Measurements from ENCODE around the gene CLCN7. TPM values are rescaled to one million over a fixed set of nuclear protein-coding genes. Genes with fewer than 3 reads are reported as not detected.

Gene CLCN7
- total RNA-seq (10 to 100 TPM; 43.8 to 50.5 TPM), polyA plus RNA-seq (ENCODE audit: insufficient read length in 2 of 2) (10 to 100 TPM; 65.7 to 75.6 TPM)
- long read RNA-seq, donor 1, full-length matches to known transcripts, result 9 of 9 reads
- long read RNA-seq, donor 1, partial matches to known transcripts, result 0 of 9 reads
- long read RNA-seq, donor 1, other reads (novel, unspliced or antisense), result 0 of 9 reads
- long read RNA-seq, donor 2, full-length matches to known transcripts, result 3 of 3 reads
- long read RNA-seq, donor 2, partial matches to known transcripts, result 0 of 3 reads
- long read RNA-seq, donor 2, other reads (novel, unspliced or antisense), result 0 of 3 reads
- long read RNA-seq, donor 3, full-length matches to known transcripts, result 8 of 8 reads
- long read RNA-seq, donor 3, partial matches to known transcripts, result 0 of 8 reads
- long read RNA-seq, donor 3, other reads (novel, unspliced or antisense), result 0 of 8 reads
- long read RNA-seq, donor 4, full-length matches to known transcripts, result 2 of 2 reads
- long read RNA-seq, donor 4, partial matches to known transcripts, result 0 of 2 reads
- long read RNA-seq, donor 4, other reads (novel, unspliced or antisense), result 0 of 2 reads

GRCh38 chr16:1474796-1475551 lies at the start of gene CLCN7:
TSS of gene CLCN7 (minus strand) at chr16:1475028. CDS start at chr16:1474974, 54 bp downstream.
- peaks cover 16% of the 10 kb centered on the region for H3K36me3 ChIP-seq (ENCODE audit: control insufficient read depth, insufficient read depth, low read length)
- H3K4me1 ChIP-seq (ENCODE audit: control insufficient read depth, insufficient read depth, low read length), result peaks cover 30% of the 10 kb centered on the region

GRCh38 chr16:1524366-1524765 lies 49.5 kb upstream of the CLCN7 start:
- no peak overlapping the region for H3K27ac ChIP-seq (ENCODE audit: low read depth, low read length)
- 93% methylated on average over 23 of the region's 26 CpGs for WGBS (ENCODE audit: insufficient coverage)

More at GRCh38 chr16:1474796-1475551, at the start of gene CLCN7:
- H3K9me3 ChIP-seq (ENCODE audit: control insufficient read depth, insufficient read depth, low read length), result no peaks in the 10 kb centered on the region
- DNase-seq (ENCODE audit: low read depth in 4 of 6, low spot score in 6 of 6), result peak; percentile 62 to 94 (median 78)
- peak within 1 kb of the TSS; percentile 64 for H3K27ac ChIP-seq (ENCODE audit: low read depth, low read length)
- H3K27me3 ChIP-seq (ENCODE audit: control insufficient read depth, insufficient read depth, low read length), result no peaks in the 10 kb centered on the region
- under 1% methylated on average over 99 of the region's 99 CpGs for WGBS (ENCODE audit: insufficient coverage)
- H3K4me3 ChIP-seq (ENCODE audit: low read depth, low read length), result peak within 1 kb of the TSS; percentile 59

GRCh38 chr16:1523581-1524245 lies 48.9 kb upstream of the CLCN7 start:
- H3K27ac ChIP-seq (ENCODE audit: low read depth, low read length), result no peak overlapping the region
- peaks cover 7% of the 10 kb centered on the region for H3K4me1 ChIP-seq (ENCODE audit: control insufficient read depth, insufficient read depth, low read length)
- H3K27me3 ChIP-seq (ENCODE audit: control insufficient read depth, insufficient read depth, low read length), result no peaks in the 10 kb centered on the region
- peaks cover 95% of the 10 kb centered on the region for H3K36me3 ChIP-seq (ENCODE audit: control insufficient read depth, insufficient read depth, low read length)
- H3K9me3 ChIP-seq (ENCODE audit: control insufficient read depth, insufficient read depth, low read length), result no peaks in the 10 kb centered on the region
- no peak overlapping the region for H3K4me3 ChIP-seq (ENCODE audit: low read depth, low read length)
- DNase-seq (ENCODE audit: low read depth in 4 of 6, low spot score in 6 of 6), result no peak
- WGBS (ENCODE audit: insufficient coverage), result 90% methylated on average over 30 of the region's 30 CpGs

More at GRCh38 chr16:1524366-1524765, 49.5 kb upstream of the CLCN7 start:
- peaks cover 95% of the 10 kb centered on the region for H3K36me3 ChIP-seq (ENCODE audit: control insufficient read depth, insufficient read depth, low read length)
- no peak for DNase-seq (ENCODE audit: low read depth in 4 of 6, low spot score in 6 of 6)
- H3K27me3 ChIP-seq (ENCODE audit: control insufficient read depth, insufficient read depth, low read length), result no peaks in the 10 kb centered on the region
- no peaks in the 10 kb centered on the region for H3K9me3 ChIP-seq (ENCODE audit: control insufficient read depth, insufficient read depth, low read length)
- no peak overlapping the region for H3K4me3 ChIP-seq (ENCODE audit: low read depth, low read length)
- H3K4me1 ChIP-seq (ENCODE audit: control insufficient read depth, insufficient read depth, low read length), result peaks cover 10% of the 10 kb centered on the region

GRCh38 chr16:1520461-1520860 lies 45.6 kb upstream of the CLCN7 start:
- no peak for DNase-seq (ENCODE audit: low read depth in 4 of 6, low spot score in 6 of 6)
- Histone ChIP-seq H3K27ac (ENCODE audit: low read depth, low read length) (no peak overlapping the region), H3K27me3 (ENCODE audit: control insufficient read depth, insufficient read depth, low read length) (no peaks in the 10 kb centered on the region), H3K4me3 (ENCODE audit: low read depth, low read length) (no peak overlapping the region), H3K4me1 (ENCODE audit: control insufficient read depth, insufficient read depth, low read length) (no peaks in the 10 kb centered on the region), H3K9me3 (ENCODE audit: control insufficient read depth, insufficient read depth, low read length) (no peaks in the 10 kb centered on the region), H3K36me3 (ENCODE audit: control insufficient read depth, insufficient read depth, low read length) (peaks cover 77% of the 10 kb centered on the region)
- WGBS (ENCODE audit: insufficient coverage), result 96% methylated on average over 19 of the region's 19 CpGs

GRCh38 chr16:1519831-1520230 lies 45.0 kb upstream of the CLCN7 start:
- Histone ChIP-seq H3K27ac (ENCODE audit: low read depth, low read length) (no peak overlapping the region), H3K4me3 (ENCODE audit: low read depth, low read length) (no peak overlapping the region), H3K9me3 (ENCODE audit: control insufficient read depth, insufficient read depth, low read length) (no peaks in the 10 kb centered on the region), H3K4me1 (ENCODE audit: control insufficient read depth, insufficient read depth, low read length) (no peaks in the 10 kb centered on the region), H3K36me3 (ENCODE audit: control insufficient read depth, insufficient read depth, low read length) (peaks cover 71% of the 10 kb centered on the region), H3K27me3 (ENCODE audit: control insufficient read depth, insufficient read depth, low read length) (no peaks in the 10 kb centered on the region)
- 94% methylated on average over 15 of the region's 17 CpGs for WGBS (ENCODE audit: insufficient coverage)
- DNase-seq (ENCODE audit: low read depth in 4 of 6, low spot score in 6 of 6), result no peak

DNA sequence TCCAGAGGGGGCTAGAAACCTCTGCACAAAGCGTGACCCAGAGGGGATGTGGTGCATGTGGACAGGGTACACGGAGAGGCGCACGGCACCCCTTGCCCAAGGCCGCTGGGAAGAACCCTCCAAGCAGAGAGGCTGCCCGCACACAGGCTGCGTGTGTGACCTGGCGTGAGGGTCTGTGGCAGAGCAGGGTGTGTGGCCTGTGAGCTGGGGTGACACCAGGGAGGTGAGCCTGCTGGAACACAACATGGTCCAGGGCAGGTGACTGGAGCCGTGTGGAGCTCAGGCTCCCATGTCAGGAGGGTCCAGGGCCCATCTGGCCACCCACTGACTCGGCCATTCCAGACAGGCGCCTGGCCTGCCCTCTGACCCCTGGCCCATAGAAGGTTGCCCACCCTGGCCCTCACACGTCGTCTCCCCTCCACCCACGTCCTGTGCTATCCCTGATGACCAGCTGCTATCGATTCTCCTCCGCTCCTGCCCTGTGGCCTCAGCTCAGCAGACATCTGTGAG lies 43.9 kb upstream of the CLCN7 start:
- H3K36me3 ChIP-seq (ENCODE audit: control insufficient read depth, insufficient read depth, low read length), result peaks cover 61% of the 10 kb centered on the region
- no peak for DNase-seq (ENCODE audit: low read depth in 4 of 6, low spot score in 6 of 6)
- no peaks in the 10 kb centered on the region for H3K9me3 ChIP-seq (ENCODE audit: control insufficient read depth, insufficient read depth, low read length)
- no peaks in the 10 kb centered on the region for H3K27me3 ChIP-seq (ENCODE audit: control insufficient read depth, insufficient read depth, low read length)
- WGBS (ENCODE audit: insufficient coverage), result 92% methylated on average over 16 of the region's 16 CpGs
- no peaks in the 10 kb centered on the region for H3K4me1 ChIP-seq (ENCODE audit: control insufficient read depth, insufficient read depth, low read length)
- no peak overlapping the region for H3K27ac ChIP-seq (ENCODE audit: low read depth, low read length)
- H3K4me3 ChIP-seq (ENCODE audit: low read depth, low read length), result no peak overlapping the region

GRCh38 chr16:1514507-1514906 lies 39.7 kb upstream of the CLCN7 start:
- H3K4me3 ChIP-seq (ENCODE audit: low read depth, low read length), result no peak overlapping the region
- peaks cover 65% of the 10 kb centered on the region for H3K36me3 ChIP-seq (ENCODE audit: control insufficient read depth, insufficient read depth, low read length)
- H3K9me3 ChIP-seq (ENCODE audit: control insufficient read depth, insufficient read depth, low read length), result no peaks in the 10 kb centered on the region
- H3K27ac ChIP-seq (ENCODE audit: low read depth, low read length), result no peak overlapping the region
- DNase-seq (ENCODE audit: low read depth in 4 of 6, low spot score in 6 of 6), result no peak
- WGBS (ENCODE audit: insufficient coverage), result no CpG with 5 or more reads among the region's 3 CpGs
- H3K4me1 ChIP-seq (ENCODE audit: control insufficient read depth, insufficient read depth, low read length), result no peaks in the 10 kb centered on the region
- H3K27me3 ChIP-seq (ENCODE audit: control insufficient read depth, insufficient read depth, low read length), result no peaks in the 10 kb centered on the region

DNA sequence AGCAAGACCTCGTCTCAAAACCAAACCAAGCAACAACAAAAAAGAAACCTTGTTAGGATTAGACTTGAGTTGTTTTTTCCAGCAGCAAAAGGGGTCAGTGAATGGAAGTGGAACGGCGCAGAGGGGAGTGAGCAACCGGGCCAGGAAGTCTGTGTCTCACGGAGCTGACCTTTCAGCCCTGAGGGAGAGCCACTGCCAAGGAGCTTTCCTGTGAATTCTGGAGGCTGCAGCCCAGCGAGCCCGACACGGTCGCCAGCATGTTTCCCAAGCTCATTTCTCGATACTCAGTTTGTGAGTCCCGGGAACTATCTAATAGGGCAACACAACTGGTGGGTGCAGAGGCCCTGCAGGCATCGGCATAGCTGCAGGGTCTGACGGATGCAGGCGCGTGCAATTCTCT lies 37.9 kb upstream of the CLCN7 start:
- no peak overlapping the region for H3K4me3 ChIP-seq (ENCODE audit: low read depth, low read length)
- no peak overlapping the region for H3K27ac ChIP-seq (ENCODE audit: low read depth, low read length)
- no peaks in the 10 kb centered on the region for H3K4me1 ChIP-seq (ENCODE audit: control insufficient read depth, insufficient read depth, low read length)
- 91% methylated on average over 14 of the region's 15 CpGs for WGBS (ENCODE audit: insufficient coverage)
- no peak for DNase-seq (ENCODE audit: low read depth in 4 of 6, low spot score in 6 of 6)
- H3K9me3 ChIP-seq (ENCODE audit: control insufficient read depth, insufficient read depth, low read length), result no peaks in the 10 kb centered on the region
- peaks cover 65% of the 10 kb centered on the region for H3K36me3 ChIP-seq (ENCODE audit: control insufficient read depth, insufficient read depth, low read length)
- H3K27me3 ChIP-seq (ENCODE audit: control insufficient read depth, insufficient read depth, low read length), result no peaks in the 10 kb centered on the region

Data from spinal cord (tissue), 10 donors.